PC-9 (cell line): Measurements from ENCODE around the gene ANKRD11.

Experiments
- CTCF ChIP-seq: fragments of 200-600 bp; sonication (generic); conservative IDR thresholded peaks from 2 replicates; pipeline ENCODE4 v1.6.1; 2017; ENCODE audit warnings: mixed run types, antibody characterized with exemption, mild to moderate bottlenecking, moderate library complexity
- EZH2 ChIP-seq: fragments of 200-600 bp; sonication (generic); IDR thresholded peaks from 2 replicates; pipeline ENCODE4 v1.8.0; 2017; ENCODE audit warnings: antibody characterized with exemption, low read depth

- no peak for TF ChIP-seq CTCF
- no peak for TF ChIP-seq EZH2
These were observed 172.0 kb downstream of the ANKRD11 start for GRCh38 chr16:89318430-89318758.
